H1 (cell line): Measurements from ENCODE around the gene RNF130. TPM values are rescaled to one million over a fixed set of nuclear protein-coding genes. Genes with fewer than 3 reads are reported as not detected.

ENCODE experiments used
- CTCF ChIA-PET: fragments of 300-600 bp; sonication (Branson Sonifier 250); formaldehyde crosslinking; loops from one replicate; lab custom pipeline; 2021; ENCODE audit not compliant: partially characterized antibody; lab: Charles Lee
- POLR2A ChIA-PET: fragments of 300-600 bp; sonication (Branson Sonifier 250); formaldehyde crosslinking; loops from one replicate; lab custom pipeline; 2021; ENCODE audit warnings: inconsistent platforms; ENCODE audit not compliant: partially characterized antibody; lab: Charles Lee
- DNase-seq, 2 experiments: peaks; one replicate each; pipeline versions ENCODE4 v3.0.0 to v3.0.0-alpha.2; 2010 to 2022; ENCODE audit warnings: low spot score in 2 of 2, low read depth in 1 of 2, mixed read lengths in 1 of 2
- FAIRE-seq: peaks from 2 replicates; lab custom pipeline; 2011; peaks lifted over from hg19 to GRCh38; lab: Jason Lieb, UNC
- H2AFZ ChIP-seq: 2 replicates; pipeline ENCODE4 v1.8.1; 2012; ENCODE audit warnings: low read length, inconsistent platforms
- H2AK5ac ChIP-seq: 2 replicates; pipeline ENCODE4 v1.6.1; 2013; ENCODE audit warnings: low read depth, low read length
- H2BK120ac ChIP-seq: replicated peaks from 2 replicates; pipeline ENCODE3; 2013; ENCODE audit warnings: low read depth, low read length, inconsistent platforms
- H2BK12ac ChIP-seq: 2 replicates; pipeline ENCODE4 v1.6.1; 2013; ENCODE audit warnings: low read depth, low read length
- H2BK15ac ChIP-seq: 2 replicates; pipeline ENCODE4 v1.6.1; 2013; ENCODE audit warnings: low read length
- H2BK20ac ChIP-seq: 2 replicates; pipeline ENCODE4 v1.6.1; 2013; ENCODE audit warnings: low read length
- H2BK5ac ChIP-seq: 2 replicates; pipeline ENCODE4 v1.6.1; 2013; ENCODE audit warnings: low read depth, low read length
- H3K14ac ChIP-seq: 2 replicates; pipeline ENCODE4 v1.6.1; 2013; ENCODE audit warnings: inconsistent platforms; ENCODE audit not compliant: insufficient read length
- H3K18ac ChIP-seq: 2 replicates; pipeline ENCODE4 v1.6.1; 2013; ENCODE audit warnings: low read length; ENCODE audit errors: extremely low read depth
- H3K23ac ChIP-seq: 2 replicates; pipeline ENCODE4 v1.6.1; 2013; ENCODE audit warnings: inconsistent platforms; ENCODE audit not compliant: insufficient read length
- H3K23me2 ChIP-seq: 2 replicates; pipeline ENCODE4 v1.6.1; 2013; ENCODE audit warnings: low read depth, low read length
- H3K27ac ChIP-seq: 2 replicates; pipeline ENCODE4 v1.6.1; 2011; ENCODE audit warnings: low read depth, low read length, inconsistent platforms
- H3K27me3 ChIP-seq, 4 experiments: replicated peaks in 1 of 4; 1 replicate in 1 of 4; 2 replicates in 3 of 4; pipeline versions ENCODE4 v1.6.1 to v1.8.1; 2011 to 2013; ENCODE audit warnings: low read length in 3 of 4, mild to moderate bottlenecking in 3 of 4, inconsistent platforms in 2 of 4, mixed read lengths in 2 of 4, moderate library complexity in 1 of 4; ENCODE audit not compliant: control insufficient read depth in 3 of 4, insufficient read depth in 3 of 4; ENCODE audit errors: extremely low read depth in 1 of 4
- H3K36me3 ChIP-seq, 4 experiments: 2 replicates each; pipeline versions ENCODE4 v1.6.1 to v1.8.1; 2011 to 2013; ENCODE audit warnings: mild to moderate bottlenecking in 4 of 4, low read length in 3 of 4, moderate library complexity in 2 of 4, control low read depth in 1 of 4, inconsistent platforms in 1 of 4; ENCODE audit not compliant: insufficient read depth in 4 of 4, control insufficient read depth in 2 of 4
- H3K4ac ChIP-seq: replicated peaks from 2 replicates; pipeline ENCODE3; 2013; ENCODE audit warnings: low read length, low read depth, mixed read lengths, inconsistent platforms; ENCODE audit not compliant: insufficient read length
- H3K4me1 ChIP-seq, 4 experiments: replicated peaks in 1 of 4; 1 replicate in 1 of 4; 2 replicates in 3 of 4; pipeline versions ENCODE4 v1.6.1 to v1.8.1; 2011 to 2013; ENCODE audit warnings: low read length in 3 of 4, inconsistent platforms in 2 of 4, mixed read lengths in 1 of 4; ENCODE audit not compliant: insufficient read depth in 4 of 4, control insufficient read depth in 3 of 4
- H3K4me2 ChIP-seq, 2 experiments: 2 replicates each; pipeline versions ENCODE4 v1.6.1 to v1.8.1; 2011 to 2013; ENCODE audit warnings: low read depth in 2 of 2, low read length in 2 of 2, control low read depth in 1 of 2, inconsistent platforms in 1 of 2, mild to moderate bottlenecking in 1 of 2; ENCODE audit not compliant: insufficient read depth in 1 of 2
- H3K4me3 ChIP-seq, 4 experiments: fragments of 200-600, 300-600 bp in 1 of 4; sonication (generic), shearing (Covaris generic), sonication (Bioruptor Twin) in 1 of 4; 2 replicates each; pipeline versions ENCODE4 v1.5.1 to v1.8.1; 2011 to 2016; ENCODE audit warnings: low read length in 4 of 4, low read depth in 3 of 4, control low read depth in 2 of 4, inconsistent platforms in 2 of 4, mild to moderate bottlenecking in 2 of 4, mixed read lengths in 1 of 4, moderate library complexity in 1 of 4; ENCODE audit not compliant: insufficient read depth in 2 of 4; ENCODE audit errors: extremely low read depth in 1 of 4
- H3K56ac ChIP-seq: replicated peaks from 2 replicates; pipeline ENCODE3; 2013; ENCODE audit warnings: low read depth, mild to moderate bottlenecking, mixed read lengths, low read length, inconsistent platforms; ENCODE audit not compliant: insufficient read length
- H3K79me1 ChIP-seq: 2 replicates; pipeline ENCODE4 v1.6.1; 2013; ENCODE audit warnings: low read depth, low read length, control low read depth
- H3K79me2 ChIP-seq, 2 experiments: 2 replicates each; pipeline versions ENCODE4 v1.6.1 to v1.8.1; 2012 to 2013; ENCODE audit warnings: low read length in 2 of 2, mild to moderate bottlenecking in 2 of 2, inconsistent platforms in 1 of 2; ENCODE audit not compliant: insufficient read depth in 2 of 2, control insufficient read depth in 1 of 2
- H3K9ac ChIP-seq, 4 experiments: replicated peaks in 1 of 4; 1 replicate in 1 of 4; 2 replicates in 3 of 4; pipeline versions ENCODE4 v1.6.1 to v1.8.1; 2011 to 2013; ENCODE audit warnings: low read depth in 3 of 4, low read length in 3 of 4, control low read depth in 2 of 4, mild to moderate bottlenecking in 2 of 4, moderate library complexity in 2 of 4, inconsistent platforms in 1 of 4; ENCODE audit errors: extremely low read depth in 1 of 4
- H3K9me3 ChIP-seq, 2 experiments: 2 replicates each; pipeline versions ENCODE4 v1.6.1 to v1.8.1; 2012 to 2013; ENCODE audit warnings: mild to moderate bottlenecking in 2 of 2, moderate library complexity in 2 of 2, control low read depth in 1 of 2, inconsistent platforms in 1 of 2, low read depth in 1 of 2, low read length in 1 of 2, mixed read lengths in 1 of 2; ENCODE audit not compliant: insufficient read depth in 2 of 2
- H4K20me1 ChIP-seq, 2 experiments: replicated peaks in 1 of 2; 2 replicates each; pipeline versions ENCODE3 to v1.8.1; 2011 to 2013; ENCODE audit warnings: inconsistent platforms in 2 of 2, low read length in 2 of 2, mild to moderate bottlenecking in 1 of 2; ENCODE audit not compliant: insufficient read depth in 2 of 2, control insufficient read depth in 1 of 2
- H4K5ac ChIP-seq: 2 replicates; pipeline ENCODE4 v1.6.1; 2013; ENCODE audit warnings: low read length, low read depth, mixed read lengths, inconsistent platforms; ENCODE audit not compliant: insufficient read length
- H4K8ac ChIP-seq: 2 replicates; pipeline ENCODE4 v1.8.0; 2013; ENCODE audit warnings: mild to moderate bottlenecking, moderate library complexity, low read length, inconsistent platforms; ENCODE audit not compliant: insufficient read depth; ENCODE audit errors: extremely low read depth
- H4K91ac ChIP-seq: replicated peaks from 2 replicates; pipeline ENCODE3; 2013; ENCODE audit warnings: low read length, mixed read lengths, inconsistent platforms; ENCODE audit not compliant: insufficient read length
- ATF3 ChIP-seq: IDR thresholded peaks from 2 replicates; pipeline ENCODE4 v1.6.1; 2011; ENCODE audit warnings: low read depth, mild to moderate bottlenecking, low read length; ENCODE audit not compliant: insufficient read depth
- BRCA1 ChIP-seq: IDR thresholded peaks from 2 replicates; pipeline ENCODE4 v1.6.1; 2012; ENCODE audit warnings: low read depth, low read length, improper control_type of control experiment
- CREB1 ChIP-seq: IDR thresholded peaks from 2 replicates; pipeline ENCODE4 v1.6.1; 2012; ENCODE audit warnings: inconsistent platforms
- KDM1A ChIP-seq: fragments of 200-600, 300-600 bp; sonication (generic); IDR thresholded peaks from 2 replicates; pipeline ENCODE4 v1.7.1; 2016; ENCODE audit warnings: mild to moderate bottlenecking, low read length, borderline replicate concordance
- MAX ChIP-seq: IDR thresholded peaks from 2 replicates; pipeline ENCODE4 v1.6.1; 2012; ENCODE audit warnings: inconsistent platforms
- PHF8 ChIP-seq: fragments of 200-600 bp; sonication (generic); conservative IDR thresholded peaks from 2 replicates; pipeline ENCODE4 v1.7.1; 2012; ENCODE audit warnings: low read depth, mild to moderate bottlenecking, inconsistent platforms, low read length, moderate library complexity
- POLR2AphosphoS5 ChIP-seq: IDR thresholded peaks from 2 replicates; pipeline ENCODE4 v1.6.1; 2011; ENCODE audit warnings: low read depth, low read length
- RNF2 ChIP-seq: fragments of 200-900, 300-1000 bp; sonication (generic); IDR thresholded peaks from 2 replicates; pipeline ENCODE4 v1.7.1; 2016; ENCODE audit warnings: borderline replicate concordance, low read depth, mild to moderate bottlenecking, antibody characterized with exemption, low read length; ENCODE audit not compliant: poor library complexity, severe bottlenecking; ENCODE audit errors: missing control alignments
- SAP30 ChIP-seq: fragments of 300-600 bp; sonication (generic); IDR thresholded peaks from 2 replicates; pipeline ENCODE4 v1.7.1; 2012; ENCODE audit warnings: low read length, moderate library complexity, mild to moderate bottlenecking, inconsistent platforms; ENCODE audit not compliant: insufficient read depth, insufficient replicate concordance
- SIX5 ChIP-seq: IDR thresholded peaks from 2 replicates; pipeline ENCODE4 v1.6.1; 2011; ENCODE audit warnings: mild to moderate bottlenecking, low read depth, low read length
- SUZ12 ChIP-seq: fragments of 200-600 bp; sonication (generic); IDR thresholded peaks from 2 replicates; pipeline ENCODE4 v1.6.1; 2012; ENCODE audit warnings: mild to moderate bottlenecking, inconsistent platforms, low read length, moderate library complexity, mixed read lengths
- TBP ChIP-seq: IDR thresholded peaks from 2 replicates; pipeline ENCODE4 v1.6.1; 2011; ENCODE audit warnings: low read depth, low read length, improper control_type of control experiment
- WGBS, 2 experiments: shearing (Covaris generic) in 1 of 2; methylation state at CpG; one replicate each; pipeline versions ENCODE4 v1.1.6 to v1.1.7; 2013 to 2015; ENCODE audit warnings: low lambda C conversion rate in 2 of 2, mixed read lengths in 2 of 2, inconsistent platforms in 1 of 2, low coverage in 1 of 2, missing lambda C conversion rate in 1 of 2; ENCODE audit not compliant: insufficient replicate concordance in 2 of 2, insufficient coverage in 1 of 2, insufficient read length in 1 of 2; ENCODE audit errors: extremely low coverage in 1 of 2, missing lambda C conversion rate in 1 of 2; 5-methylcytosine and 5-hydroxymethylcytosine counted together
- polyA plus RNA-seq, 7 experiments: library from polyadenylated mRNA; depleted of rRNA in 3 of 7; stranded (reverse) in 5 of 7; unstranded in 2 of 7; fragments of >200 nt in 5 of 7; fragments of 200-250 nt in 2 of 7; gene quantifications; 1 replicate in 5 of 7; 2 replicates in 1 of 7; 4 replicates in 1 of 7; pipeline versions ENCODE4 v1.2.1 to v1.2.3, GENCODE V29; 2011 to 2013; ENCODE audit warnings: missing spikeins in 2 of 7, mixed read lengths in 2 of 7
- total RNA-seq: library from RNA; stranded (reverse); fragmentation: NEBNext Ultra II Directional; extraction: Animal tissue kit (Norgen Biotek cat#: 25700); gene quantifications from 2 replicates; pipeline ENCODE4 v1.2.1, GENCODE V29; 2021

RNF130 gene
- total and polyA plus RNA-seq, 2 of the 8 experiments (the other 6 are each of a cell fraction or from before 2014, with no cell fraction given) = 65.1 to 70.0 TPM

- H3K4me3 ChIP-seq = no peak overlapping the region
- H3K79me1 ChIP-seq = no peaks in the 10 kb centered on the region
- no peak overlapping the region for H2BK120ac ChIP-seq
- H3K4me1 ChIP-seq = no peaks in the 10 kb centered on the region
- H2BK15ac ChIP-seq = no peak overlapping the region
- no peak overlapping the region for H3K27ac ChIP-seq
- no peak overlapping the region for H2BK5ac ChIP-seq
- no peak overlapping the region for H4K5ac ChIP-seq
- 80% methylated on average over 13 of the region's 13 CpGs; no CpG with 5 or more reads in 1 of the 2 experiments for WGBS, 2 experiments
- POLR2A ChIA-PET = interaction anchor here (0.6 kb wide), 1 partner anchor 684 kb away, joined by 3 read pairs; no protein-coding TSS in a partner anchor
- no peak overlapping the region for H4K91ac ChIP-seq
- no peak overlapping the region for H2BK12ac ChIP-seq
- FAIRE-seq (no peak), DNase-seq (no peak)
- H3K79me2 ChIP-seq = no peaks in the 10 kb centered on the region
- H3K18ac ChIP-seq = no peak overlapping the region
- H3K27me3 ChIP-seq = no peaks in the 10 kb centered on the region
- no peaks in the 10 kb centered on the region for H3K9me3 ChIP-seq
- no peaks in the 10 kb centered on the region; a peak in 1 of 8 replicates for H3K36me3 ChIP-seq
- no peak overlapping the region for H3K14ac ChIP-seq
- CTCF ChIA-PET = no interaction called here
- no peak overlapping the region for H3K23ac ChIP-seq
- no peak overlapping the region for H2AK5ac ChIP-seq
- H3K56ac ChIP-seq = no peak overlapping the region
- H3K4me2 ChIP-seq = no peak overlapping the region
- H3K4ac ChIP-seq = no peak overlapping the region
- peaks cover 0 to 2% of the 10 kb centered on the region in 2 experiments for H4K20me1 ChIP-seq
- H3K9ac ChIP-seq = no peak overlapping the region
- H2BK20ac ChIP-seq = no peak overlapping the region
- H4K8ac ChIP-seq = no peak overlapping the region
- no peaks in the 10 kb centered on the region for H3K23me2 ChIP-seq
- H2AFZ ChIP-seq = no peak overlapping the region
- TF ChIP-seq RNF2 (no peak), MAX (no peak), PHF8 (no peak), KDM1A (no peak), SAP30 (no peak), ATF3 (no peak), BRCA1 (no peak), SIX5 (no peak), TBP (no peak), SUZ12 (no peak), CREB1 (no peak), POLR2AphosphoS5 (no peak)
Measured at GRCh38 chr5:179936976-179937681, 134.4 kb downstream of the RNF130 start.
